T-helper 9 cell (primary cell): ENCODE data around the gene MRPS18C.
A peak's percentile ranks its signal among the peaks of the same experiment; 100 is the strongest.
"Not testable (repeated sequence)": the region's sequence is repeated elsewhere in the genome, so short reads cannot be mapped to it uniquely, and the experiment has no call there.

Experiments
- DNase-seq: peaks from one replicate; pipeline ENCODE4 v3.0.0-alpha.2; 2020

Gene MRPS18C

GRCh38 chr4:83498187-83498586 is 42.3 kb downstream of the MRPS18C start:
- DNase-seq = no peak

- DNase-seq = not testable (repeated sequence)
Measured at GRCh38 chr4:83501671-83502070, 45.8 kb downstream of the MRPS18C start.

DNA sequence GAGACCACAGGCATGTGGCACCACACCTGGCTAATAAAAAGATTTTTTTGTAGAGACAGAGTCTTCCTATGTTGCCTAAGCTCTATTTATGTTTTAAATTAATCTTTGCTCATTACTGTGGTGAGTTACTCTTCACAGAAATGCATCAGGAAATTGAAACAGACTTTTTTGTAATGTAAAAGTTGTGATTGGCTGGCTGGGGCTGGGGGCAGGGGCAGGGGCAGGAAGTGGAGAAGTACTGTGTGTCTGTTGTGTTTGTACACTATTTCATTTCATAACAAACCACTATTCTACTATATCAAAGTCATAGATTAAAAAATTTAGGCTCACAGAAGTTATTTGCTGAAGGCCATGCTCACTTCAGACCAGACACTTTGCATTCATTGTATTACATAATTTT is 48.1 kb downstream of the MRPS18C start:
- no peak for DNase-seq

DNA sequence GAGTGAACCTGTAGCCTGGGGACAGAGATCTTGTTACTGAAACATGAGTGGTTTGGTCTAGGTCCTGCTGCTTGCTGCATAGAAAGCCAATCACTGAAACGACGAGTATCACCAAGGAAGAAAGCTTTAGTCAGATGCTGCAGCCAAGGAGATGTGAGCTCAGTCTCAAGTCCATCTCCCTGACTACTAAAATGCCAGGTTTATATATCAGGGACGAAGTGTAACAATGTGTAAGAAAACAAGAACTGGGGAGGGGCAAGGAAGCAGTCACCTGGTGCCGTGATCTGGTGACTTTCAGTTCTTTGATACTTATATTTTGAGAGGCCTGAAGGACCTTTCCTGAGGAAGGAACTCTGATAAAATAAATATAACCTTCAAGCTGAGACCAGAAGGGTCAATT is 48.6 kb downstream of the MRPS18C start:
- no peak for DNase-seq

GRCh38 chr4:83504996-83505395 is 49.1 kb downstream of the MRPS18C start:
- no peak for DNase-seq

DNA sequence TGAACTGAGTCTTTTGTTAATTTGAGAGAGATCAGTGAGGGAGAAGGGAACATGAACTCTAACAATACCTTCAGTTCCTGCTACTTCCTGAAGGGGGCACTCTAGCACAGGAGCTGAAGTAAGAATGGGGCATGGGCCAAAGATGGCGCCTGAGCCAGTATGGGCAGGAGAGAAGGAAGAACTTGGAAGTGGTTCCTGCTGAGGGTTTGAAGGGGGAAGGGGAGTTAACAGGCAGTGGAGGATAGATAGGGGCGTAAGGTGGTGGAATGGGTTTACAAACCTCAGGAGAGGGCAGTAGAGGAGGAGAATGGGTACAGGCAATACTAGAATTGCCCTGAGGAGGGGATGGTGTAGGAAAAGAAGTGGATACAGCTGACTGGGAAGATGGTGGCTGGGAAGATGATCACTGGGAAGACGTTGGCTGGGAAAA is 53.3 kb downstream of the MRPS18C start:
- DNase-seq = peak; percentile 44

DNA sequence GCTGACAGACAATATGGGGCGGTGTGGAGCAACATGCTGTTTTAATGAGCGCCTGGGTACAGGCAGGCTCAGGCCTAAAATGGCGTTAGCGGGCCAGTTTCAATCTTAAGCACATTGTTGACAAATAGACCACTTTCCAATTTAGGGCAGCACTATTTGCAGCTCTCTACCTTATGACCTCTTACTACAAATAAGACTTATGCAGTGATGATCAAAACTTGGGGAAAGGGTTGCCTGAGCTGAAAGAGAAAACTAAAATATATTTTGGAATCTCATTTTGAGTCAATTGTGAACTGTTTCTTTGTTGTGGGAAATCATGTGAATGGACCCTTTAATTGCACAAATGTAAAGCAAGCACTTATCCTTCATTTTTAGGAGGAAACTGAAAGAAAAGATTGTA is 54.6 kb downstream of the MRPS18C start:
- DNase-seq = no peak
